GM23338 (cell line): ENCODE measurements around the gene CCR7. TPM values are rescaled to one million over a fixed set of nuclear protein-coding genes. Genes with fewer than 3 reads are reported as not detected.

Experiments
- ATAC-seq: fragments of 200-7000 bp; cut with Tn5 transposase; 3 replicates; pipeline ENCODE4 v1.9.1; 2020
- DNase-seq: peaks from one replicate; pipeline ENCODE4 v3.0.0-alpha.2; 2015; ENCODE audit warnings: low spot score
- H2AFZ ChIP-seq: fragments of 200-600 bp; sonication (generic); 2 replicates; pipeline ENCODE4 v1.8.0; 2016; ENCODE audit warnings: antibody characterized with exemption, mild to moderate bottlenecking, moderate library complexity
- H3F3A ChIP-seq: fragments of 200-600 bp; sonication (generic); replicated peaks from 2 replicates; pipeline ENCODE4 v1.8.0; 2017; ENCODE audit warnings: antibody characterized with exemption, mixed run types, low read depth
- H3K27ac ChIP-seq: fragments of 200-600 bp; sonication (generic); 2 replicates; pipeline ENCODE4 v1.6.1; 2016; ENCODE audit warnings: low read depth
- H3K27me3 ChIP-seq: fragments of 200-600 bp; sonication (generic); 2 replicates; pipeline ENCODE4 v1.8.0; 2016; ENCODE audit warnings: mild to moderate bottlenecking, mixed run types, moderate library complexity; ENCODE audit not compliant: insufficient read depth
- H3K36me3 ChIP-seq: fragments of 200-600 bp; sonication (generic); 2 replicates; pipeline ENCODE4 v1.8.0; 2016; ENCODE audit warnings: mild to moderate bottlenecking; ENCODE audit not compliant: insufficient read depth
- H3K4me1 ChIP-seq: fragments of 200-600 bp; sonication (generic); 2 replicates; pipeline ENCODE4 v1.8.0; 2016; ENCODE audit warnings: mild to moderate bottlenecking, moderate library complexity; ENCODE audit not compliant: insufficient read depth
- H3K4me2 ChIP-seq: fragments of 200-600 bp; sonication (generic); 2 replicates; pipeline ENCODE4 v1.7.1; 2017; ENCODE audit warnings: mixed run types
- H3K4me3 ChIP-seq: fragments of 200-600 bp; sonication (generic); 2 replicates; pipeline ENCODE4 v1.6.1; 2016; ENCODE audit warnings: mixed run types
- H3K79me2 ChIP-seq: fragments of 200-600 bp; sonication (generic); replicated peaks from 2 replicates; pipeline ENCODE4 v1.8.0; 2017; ENCODE audit warnings: mild to moderate bottlenecking; ENCODE audit not compliant: insufficient read depth
- H3K9me2 ChIP-seq: fragments of 200-600 bp; sonication (generic); 2 replicates; pipeline ENCODE4 v1.8.0; 2017; ENCODE audit not compliant: insufficient read depth
- H4K20me1 ChIP-seq: fragments of 200-600 bp; sonication (generic); replicated peaks from 2 replicates; pipeline ENCODE4 v1.8.0; 2017; ENCODE audit warnings: mild to moderate bottlenecking; ENCODE audit not compliant: insufficient read depth
- H3K27ac Mint-ChIP-seq: 2 replicates; pipeline ENCODE4 v1.8.0; 2020; ENCODE audit warnings: inconsistent platforms, mild to moderate bottlenecking, moderate library complexity, mixed read lengths
- H3K27me3 Mint-ChIP-seq: 3 replicates; pipeline ENCODE4 v1.8.0; 2022; ENCODE audit warnings: low read depth, mild to moderate bottlenecking, moderate library complexity, mixed read lengths, inconsistent platforms; ENCODE audit not compliant: insufficient read depth, poor library complexity
- H3K36me3 Mint-ChIP-seq: 3 replicates; pipeline ENCODE4 v1.8.0; 2021; ENCODE audit warnings: low read depth, mild to moderate bottlenecking, inconsistent platforms, moderate library complexity, mixed read lengths
- H3K4me1 Mint-ChIP-seq: 3 replicates; pipeline ENCODE4 v1.8.0; 2020; ENCODE audit warnings: mild to moderate bottlenecking, inconsistent platforms, mixed read lengths
- H3K4me3 Mint-ChIP-seq: 3 replicates; pipeline ENCODE4 v1.8.0; 2021; ENCODE audit warnings: moderate library complexity, mild to moderate bottlenecking, inconsistent platforms, mixed read lengths
- H3K9me3 Mint-ChIP-seq: 3 replicates; pipeline ENCODE4 v1.8.0; 2020; ENCODE audit warnings: moderate library complexity, mild to moderate bottlenecking, inconsistent platforms, mixed read lengths
- CREB1 ChIP-seq: fragments of 250-450 bp; sonication (Bioruptor Pico); IDR thresholded peaks from 2 replicates; pipeline ENCODE4 v1.5.0; 2020; ENCODE audit warnings: low read depth, mild to moderate bottlenecking, moderate library complexity
- EZH2 ChIP-seq: fragments of 200-600 bp; sonication (generic); IDR thresholded peaks from one replicate; pipeline ENCODE4 v1.8.0; 2017; ENCODE audit warnings: antibody characterized with exemption, mild to moderate bottlenecking, low read depth; ENCODE audit not compliant: unreplicated experiment
- JUNB ChIP-seq: IDR thresholded peaks from one replicate; pipeline ENCODE4 v1.6.1; 2016; ENCODE audit warnings: antibody characterized with exemption; ENCODE audit not compliant: unreplicated experiment
- POLR2AphosphoS5 ChIP-seq: IDR thresholded peaks from 2 replicates; pipeline ENCODE4 v1.6.1; 2016; ENCODE audit warnings: antibody characterized with exemption, low read depth
- STAT1 ChIP-seq: IDR thresholded peaks from one replicate; pipeline ENCODE4 v1.6.1; 2016; ENCODE audit warnings: antibody characterized with exemption; ENCODE audit not compliant: unreplicated experiment
- ZNF114 ChIP-seq: fragments of 250-450 bp; sonication (Bioruptor Pico); IDR thresholded peaks from 2 replicates; pipeline ENCODE4 v1.5.0; 2020; ENCODE audit warnings: mild to moderate bottlenecking, moderate library complexity
- ZNF331 ChIP-seq: fragments of 250-450 bp; sonication (Bioruptor Pico); IDR thresholded peaks from 2 replicates; pipeline ENCODE4 v1.5.0; 2020; ENCODE audit warnings: low read depth, mild to moderate bottlenecking, moderate library complexity
- ZNF462 ChIP-seq: fragments of 250-450 bp; sonication (Bioruptor Pico); IDR thresholded peaks from 2 replicates; pipeline ENCODE4 v1.5.0; 2020; ENCODE audit warnings: mild to moderate bottlenecking, moderate library complexity
- polyA plus RNA-seq: library from polyadenylated mRNA; unstranded; fragments of >200 nt; fragmentation: Nextera tagmentation; extraction: Ambion mirVana; gene quantifications from 2 replicates; pipeline ENCODE4 v1.2.1, GENCODE V29; 2016
- total RNA-seq: library from RNA; depleted of rRNA; stranded (reverse); fragments of >200 nt; shearing (Covaris generic); gene quantifications from 2 replicates; pipeline ENCODE4 v1.2.3, GENCODE V29; 2014
- TF ChIP-seq, protein P1 (sequence below), 2 experiments: fragments of 200-600 bp in 1 of 2; sonication (generic) in 1 of 2; conservative IDR thresholded peaks; 2 replicates each; pipeline versions ENCODE4 v1.5.1 to v1.6.1; 2016 to 2017; ENCODE audit warnings: antibody characterized with exemption in 2 of 2, low read depth in 2 of 2, mild to moderate bottlenecking in 2 of 2, moderate library complexity in 1 of 2

The CCR7 gene
- total and polyA plus RNA-seq, 2 experiments from 2014 or later, result 0.37 to 0.59 TPM

GRCh38 chr17:40531051-40531991, 34.0 kb downstream of the CCR7 start:
- Histone ChIP-seq H3K36me3 (no peaks in the 10 kb centered on the region), H3K4me3 (no peak overlapping the region), H3K27ac (no peak overlapping the region), H3K9me2 (no peaks in the 10 kb centered on the region), H3K79me2 (no peaks in the 10 kb centered on the region), H3F3A (no peaks in the 10 kb centered on the region), H4K20me1 (no peaks in the 10 kb centered on the region), H3K4me1 (peaks cover 4% of the 10 kb centered on the region; the same call in 1 of the 2 replicates), H3K27me3 (no peaks in the 10 kb centered on the region), H3K4me2 (no peak overlapping the region), H2AFZ (no peak overlapping the region)
- no peak for TF ChIP-seq ZNF331
- no peak for TF ChIP-seq EZH2
- TF ChIP-seq ZNF114 (CRISPR knock-in tag), result no peak
- TF ChIP-seq, protein P1, sequence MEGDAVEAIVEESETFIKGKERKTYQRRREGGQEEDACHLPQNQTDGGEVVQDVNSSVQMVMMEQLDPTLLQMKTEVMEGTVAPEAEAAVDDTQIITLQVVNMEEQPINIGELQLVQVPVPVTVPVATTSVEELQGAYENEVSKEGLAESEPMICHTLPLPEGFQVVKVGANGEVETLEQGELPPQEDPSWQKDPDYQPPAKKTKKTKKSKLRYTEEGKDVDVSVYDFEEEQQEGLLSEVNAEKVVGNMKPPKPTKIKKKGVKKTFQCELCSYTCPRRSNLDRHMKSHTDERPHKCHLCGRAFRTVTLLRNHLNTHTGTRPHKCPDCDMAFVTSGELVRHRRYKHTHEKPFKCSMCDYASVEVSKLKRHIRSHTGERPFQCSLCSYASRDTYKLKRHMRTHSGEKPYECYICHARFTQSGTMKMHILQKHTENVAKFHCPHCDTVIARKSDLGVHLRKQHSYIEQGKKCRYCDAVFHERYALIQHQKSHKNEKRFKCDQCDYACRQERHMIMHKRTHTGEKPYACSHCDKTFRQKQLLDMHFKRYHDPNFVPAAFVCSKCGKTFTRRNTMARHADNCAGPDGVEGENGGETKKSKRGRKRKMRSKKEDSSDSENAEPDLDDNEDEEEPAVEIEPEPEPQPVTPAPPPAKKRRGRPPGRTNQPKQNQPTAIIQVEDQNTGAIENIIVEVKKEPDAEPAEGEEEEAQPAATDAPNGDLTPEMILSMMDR (conservative IDR thresholded peaks at IDR 0.05; ENCODE audit: low read depth in 2 of 2), result no peak
- no peak for TF ChIP-seq CREB1 (CRISPR knock-in tag)
- no peak for TF ChIP-seq JUNB
- Mint-ChIP-seq H3K4me1 (peaks cover 24% of the 10 kb centered on the region), H3K4me3 (no peak overlapping the region), H3K36me3 (no peaks in the 10 kb centered on the region), H3K9me3 (no peaks in the 10 kb centered on the region; the same call in 1 of the 3 replicates), H3K27me3 (peaks cover 22% of the 10 kb centered on the region), H3K27ac (no peak overlapping the region)
- DNase-seq (no peak), ATAC-seq (no peak)

- H3K4me1 Mint-ChIP-seq, result peaks cover 24% of the 10 kb centered on the region
- H3K36me3 ChIP-seq, result no peaks in the 10 kb centered on the region
- no peaks in the 10 kb centered on the region for H3K27me3 ChIP-seq
- peaks cover 3% of the 10 kb centered on the region; the same call in 2 of the 3 replicates for H3K9me3 Mint-ChIP-seq
- no peak overlapping the region for H3K4me2 ChIP-seq
- no peak overlapping the region for H2AFZ ChIP-seq
- no peaks in the 10 kb centered on the region for H3F3A ChIP-seq
- ATAC-seq (no peak), DNase-seq (no peak)
- peaks cover 4% of the 10 kb centered on the region; the same call in 1 of the 2 replicates for H3K4me1 ChIP-seq
- no peak overlapping the region for H3K4me3 ChIP-seq
- H3K4me3 Mint-ChIP-seq, result no peak overlapping the region
- no peaks in the 10 kb centered on the region for H4K20me1 ChIP-seq
- H3K27ac ChIP-seq, result no peak overlapping the region
- H3K79me2 ChIP-seq, result no peaks in the 10 kb centered on the region
- peaks cover 14% of the 10 kb centered on the region for H3K27me3 Mint-ChIP-seq
- H3K36me3 Mint-ChIP-seq, result no peaks in the 10 kb centered on the region
- H3K27ac Mint-ChIP-seq, result no peak overlapping the region
- H3K9me2 ChIP-seq, result no peaks in the 10 kb centered on the region
- no peak for TF ChIP-seq STAT1
- no peak for TF ChIP-seq POLR2AphosphoS5
- no peak for TF ChIP-seq JUNB
- no peak for TF ChIP-seq ZNF462 (CRISPR knock-in tag)
Measured at GRCh38 chr17:40530531-40530994, 34.7 kb downstream of the CCR7 start.
